ENCODE measurements around the gene DNM1. TPM values are rescaled to one million over a fixed set of nuclear protein-coding genes. Genes with fewer than 3 reads are reported as not detected.

The DNM1 gene
- total RNA-seq, 1 donor from 2014 or later, result 30.1 TPM

DNA sequence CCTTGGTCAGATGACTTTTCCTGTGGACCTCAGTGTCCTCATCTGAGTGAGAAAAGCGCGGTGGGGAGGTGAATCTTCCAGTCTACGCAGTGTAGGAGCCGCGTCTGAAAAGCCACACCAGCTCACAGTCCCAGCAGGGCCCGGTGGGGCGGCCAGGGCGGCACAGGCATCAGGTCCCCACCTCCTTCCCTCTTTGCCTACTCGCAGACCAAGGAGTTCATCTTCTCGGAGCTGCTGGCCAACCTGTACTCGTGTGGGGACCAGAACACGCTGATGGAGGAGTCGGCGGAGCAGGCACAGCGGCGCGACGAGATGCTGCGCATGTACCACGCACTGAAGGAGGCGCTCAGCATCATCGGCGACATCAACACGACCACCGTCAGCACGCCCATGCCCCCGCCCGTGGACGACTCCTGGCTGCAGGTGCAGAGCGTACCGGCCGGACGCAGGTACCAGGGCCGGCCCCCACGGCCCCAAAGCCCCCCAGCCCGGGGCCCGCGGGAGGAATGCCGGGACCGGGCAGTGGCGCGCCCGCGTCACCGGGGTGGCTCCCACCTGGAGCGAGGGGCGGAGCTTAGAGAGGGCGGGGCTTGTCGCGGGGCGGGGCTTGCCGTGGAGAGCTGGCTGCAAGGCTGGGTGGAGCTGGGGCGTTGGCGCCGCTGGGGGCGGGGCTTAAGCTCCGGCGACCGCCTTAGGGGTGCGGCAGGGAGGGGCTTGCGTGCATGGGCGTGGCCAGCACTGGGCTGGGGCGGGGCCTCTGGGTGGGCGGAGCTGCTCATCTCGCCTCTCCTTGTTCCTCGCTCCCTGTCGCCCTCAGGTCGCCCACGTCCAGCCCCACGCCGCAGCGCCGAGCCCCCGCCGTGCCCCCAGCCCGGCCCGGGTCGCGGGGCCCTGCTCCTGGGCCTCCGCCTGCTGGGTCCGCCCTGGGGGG is 47.0 kb downstream of the DNM1 start:
- Mint-ChIP-seq H3K4me1 (peaks cover 23% of the 10 kb centered on the region), H3K9me3 (no peaks in the 10 kb centered on the region), H3K36me3 (peaks cover 19% of the 10 kb centered on the region), H3K27ac (no peak overlapping the region), H3K4me3 (no peak overlapping the region), H3K27me3 (ENCODE audit: insufficient read depth, low read depth) (peaks cover 7% of the 10 kb centered on the region)
- no peak overlapping the region for H3K9ac ChIP-seq
- no peaks in the 10 kb centered on the region for H3K36me3 ChIP-seq
- peak overlapping the region; percentile 74 for H3K4me3 ChIP-seq
- peak overlapping the region; percentile 61 for H2AFZ ChIP-seq (replicated peaks)
- no peak overlapping the region for H3K27ac ChIP-seq
- peak; percentile 94 for DNase-seq (ENCODE audit: low spot score)
- H3K4me1 ChIP-seq, result peaks cover 8% of the 10 kb centered on the region
- peak overlapping the region; percentile 98 for H3K4me2 ChIP-seq
- peaks cover 24% of the 10 kb centered on the region for H3K27me3 ChIP-seq
- peaks cover 14% of the 10 kb centered on the region for H4K20me1 ChIP-seq (ENCODE audit: low read depth)
- H3K79me2 ChIP-seq (ENCODE audit: low read depth), result no peaks in the 10 kb centered on the region
- TF ChIP-seq EZH2phosphoT487 (IDR thresholded peaks at IDR 0.05) (no peak), EZH2 (IDR thresholded peaks at IDR 0.05) (no peak)
- TF ChIP-seq, protein P1, sequence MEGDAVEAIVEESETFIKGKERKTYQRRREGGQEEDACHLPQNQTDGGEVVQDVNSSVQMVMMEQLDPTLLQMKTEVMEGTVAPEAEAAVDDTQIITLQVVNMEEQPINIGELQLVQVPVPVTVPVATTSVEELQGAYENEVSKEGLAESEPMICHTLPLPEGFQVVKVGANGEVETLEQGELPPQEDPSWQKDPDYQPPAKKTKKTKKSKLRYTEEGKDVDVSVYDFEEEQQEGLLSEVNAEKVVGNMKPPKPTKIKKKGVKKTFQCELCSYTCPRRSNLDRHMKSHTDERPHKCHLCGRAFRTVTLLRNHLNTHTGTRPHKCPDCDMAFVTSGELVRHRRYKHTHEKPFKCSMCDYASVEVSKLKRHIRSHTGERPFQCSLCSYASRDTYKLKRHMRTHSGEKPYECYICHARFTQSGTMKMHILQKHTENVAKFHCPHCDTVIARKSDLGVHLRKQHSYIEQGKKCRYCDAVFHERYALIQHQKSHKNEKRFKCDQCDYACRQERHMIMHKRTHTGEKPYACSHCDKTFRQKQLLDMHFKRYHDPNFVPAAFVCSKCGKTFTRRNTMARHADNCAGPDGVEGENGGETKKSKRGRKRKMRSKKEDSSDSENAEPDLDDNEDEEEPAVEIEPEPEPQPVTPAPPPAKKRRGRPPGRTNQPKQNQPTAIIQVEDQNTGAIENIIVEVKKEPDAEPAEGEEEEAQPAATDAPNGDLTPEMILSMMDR (IDR thresholded peaks at IDR 0.05), result no peak
- H3F3A ChIP-seq (ENCODE audit: low read depth), result peaks cover 11% of the 10 kb centered on the region
- H3K9me3 ChIP-seq (ENCODE audit: low read depth), result no peaks in the 10 kb centered on the region

DNA sequence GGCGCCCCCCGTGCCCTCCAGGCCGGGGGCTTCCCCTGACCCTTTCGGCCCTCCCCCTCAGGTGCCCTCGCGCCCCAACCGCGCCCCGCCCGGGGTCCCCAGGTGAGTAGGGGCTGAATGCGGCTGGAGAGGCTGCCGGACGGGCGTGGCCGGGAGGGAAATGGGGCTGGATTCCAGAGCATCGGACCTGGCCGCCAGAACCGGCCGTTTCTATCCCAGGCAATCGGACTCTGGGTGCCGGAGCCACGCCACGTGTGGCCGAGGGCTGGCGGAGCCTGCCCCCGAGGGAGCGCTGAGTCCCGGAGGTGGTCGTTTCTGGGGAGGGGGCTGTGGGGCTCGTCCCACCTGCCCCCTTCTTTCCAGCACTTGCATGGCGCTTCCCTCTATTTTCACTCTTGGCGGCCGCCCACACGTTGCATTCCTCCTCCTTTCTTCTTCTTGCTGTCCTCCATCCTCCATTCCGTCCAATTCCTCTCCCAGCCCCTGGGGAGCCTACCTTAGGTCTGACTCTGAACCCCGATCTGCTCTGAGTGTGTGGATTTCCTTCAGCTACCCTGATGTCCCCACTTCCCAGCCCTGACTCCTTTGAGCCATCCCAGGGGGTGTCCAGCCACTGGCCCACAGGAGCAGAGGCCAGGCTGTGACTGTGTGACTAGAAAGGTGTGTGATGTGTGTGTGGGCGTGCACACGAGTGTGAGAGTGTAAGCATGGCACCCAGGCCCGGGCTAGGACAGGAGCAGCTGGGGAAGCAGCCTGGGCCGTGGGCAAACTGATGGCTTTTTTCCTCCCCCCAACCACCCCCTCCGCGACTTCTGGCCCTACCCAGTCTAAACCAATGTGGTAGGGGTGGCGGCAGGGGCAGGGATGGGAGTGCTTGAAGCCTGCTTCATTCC is 47.9 kb downstream of the DNM1 start:
- Histone ChIP-seq H2AFZ (replicated peaks) (no peak overlapping the region), H3K4me2 (peak overlapping the region; percentile 98), H4K20me1 (ENCODE audit: low read depth) (peaks cover 23% of the 10 kb centered on the region), H3K9me3 (ENCODE audit: low read depth) (no peaks in the 10 kb centered on the region), H3K9ac (no peak overlapping the region), H3K36me3 (no peaks in the 10 kb centered on the region), H3K4me3 (peak overlapping the region; percentile 74), H3K79me2 (ENCODE audit: low read depth) (no peaks in the 10 kb centered on the region), H3F3A (ENCODE audit: low read depth) (peaks cover 16% of the 10 kb centered on the region), H3K4me1 (peaks cover 7% of the 10 kb centered on the region), H3K27ac (no peak overlapping the region), H3K27me3 (peaks cover 24% of the 10 kb centered on the region)
- Mint-ChIP-seq H3K9me3 (no peaks in the 10 kb centered on the region), H3K4me1 (peaks cover 16% of the 10 kb centered on the region), H3K27ac (no peak overlapping the region), H3K4me3 (no peak overlapping the region), H3K27me3 (ENCODE audit: insufficient read depth, low read depth) (peaks cover 7% of the 10 kb centered on the region), H3K36me3 (peaks cover 19% of the 10 kb centered on the region)
- TF ChIP-seq EZH2phosphoT487 (IDR thresholded peaks at IDR 0.05) (no peak), EZH2 (IDR thresholded peaks at IDR 0.05) (no peak)
- TF ChIP-seq, protein P1 (IDR thresholded peaks at IDR 0.05), result no peak
- DNase-seq (ENCODE audit: low spot score), result peak; percentile 34

DNA sequence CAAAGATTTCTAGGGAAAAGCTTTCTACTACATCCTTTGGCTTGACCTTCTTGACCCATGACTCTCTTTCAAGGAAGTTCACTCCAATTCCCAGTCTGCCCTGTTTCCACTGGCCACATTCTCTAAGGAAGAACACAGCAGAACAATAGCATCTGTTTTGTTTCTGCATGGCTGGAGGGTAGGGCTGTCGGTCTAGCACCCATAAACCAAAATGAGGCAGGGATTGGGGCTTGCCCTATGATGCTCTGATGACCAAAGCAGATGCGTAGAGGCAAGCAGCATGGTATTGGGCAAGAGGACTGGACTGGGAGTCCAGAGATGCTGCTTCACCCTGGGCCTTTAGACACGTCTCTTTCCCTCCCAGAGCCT is 48.5 kb downstream of the DNM1 start:
- Histone ChIP-seq H3F3A (ENCODE audit: low read depth) (peaks cover 16% of the 10 kb centered on the region), H3K79me2 (ENCODE audit: low read depth) (no peaks in the 10 kb centered on the region), H3K9ac (no peak overlapping the region), H2AFZ (replicated peaks) (no peak overlapping the region), H3K27me3 (peaks cover 24% of the 10 kb centered on the region), H3K4me3 (no peak overlapping the region), H3K27ac (no peak overlapping the region), H3K4me1 (peaks cover 7% of the 10 kb centered on the region), H3K36me3 (no peaks in the 10 kb centered on the region), H3K9me3 (ENCODE audit: low read depth) (no peaks in the 10 kb centered on the region), H3K4me2 (no peak overlapping the region), H4K20me1 (ENCODE audit: low read depth) (peaks cover 24% of the 10 kb centered on the region)
- no peak for DNase-seq (ENCODE audit: low spot score)
- Mint-ChIP-seq H3K36me3 (peaks cover 19% of the 10 kb centered on the region), H3K27ac (peak overlapping the region; percentile 78), H3K4me1 (peaks cover 13% of the 10 kb centered on the region), H3K4me3 (no peak overlapping the region), H3K27me3 (ENCODE audit: insufficient read depth, low read depth) (peaks cover 7% of the 10 kb centered on the region), H3K9me3 (no peaks in the 10 kb centered on the region)
- TF ChIP-seq EZH2 (IDR thresholded peaks at IDR 0.05), result no peak
- TF ChIP-seq, protein P1 (IDR thresholded peaks at IDR 0.05), result no peak
- TF ChIP-seq EZH2phosphoT487 (IDR thresholded peaks at IDR 0.05), result no peak

Measured in neural progenitor cell (in vitro differentiated cells).